NCI-H748 treated with DMSO at 0.1 percent for 48 hours (cell line): ENCODE measurements around the gene PAFAH1B2.
"Not testable (repeated sequence)": the region's sequence is repeated elsewhere in the genome, so short reads cannot be mapped to it uniquely, and the experiment has no call there.

Experiments used
- DNase-seq: peaks from one replicate; lab custom pipeline; 2025; lab: John Stamatoyannopoulos, UW

Gene PAFAH1B2

GRCh38 chr11:117172724-117173421, 28.8 kb downstream of the PAFAH1B2 start:
- no peak for DNase-seq

GRCh38 chr11:117175104-117175503, 31.0 kb downstream of the PAFAH1B2 start:
- no peak for DNase-seq

- DNase-seq = no peak
These were observed 31.7 kb downstream of the PAFAH1B2 start for GRCh38 chr11:117175781-117176180.

- no peak for DNase-seq
These were observed 32.1 kb downstream of the PAFAH1B2 start for GRCh38 chr11:117176186-117176585.

GRCh38 chr11:117177534-117178209, 33.6 kb downstream of the PAFAH1B2 start:
- DNase-seq = no peak

GRCh38 chr11:117178210-117179034, 34.3 kb downstream of the PAFAH1B2 start, which contains the start of gene SIDT2:
Gene SIDT2 (plus strand): TSS chr11:117178743. CDS start chr11:117179264, 521 bp downstream.
- peak; percentile 64 for DNase-seq

- no peak for DNase-seq
These were observed 35.2 kb downstream of the PAFAH1B2 start for GRCh38 chr11:117179048-117179999.

- DNase-seq = no peak
These were observed 35.9 kb downstream of the PAFAH1B2 start for GRCh38 chr11:117180020-117180419.

GRCh38 chr11:117180661-117181585, 36.8 kb downstream of the PAFAH1B2 start:
- DNase-seq = no peak

- no peak for DNase-seq
These were observed 37.8 kb downstream of the PAFAH1B2 start for GRCh38 chr11:117181586-117182550.

GRCh38 chr11:117182551-117182935, 38.5 kb downstream of the PAFAH1B2 start:
- no peak for DNase-seq

GRCh38 chr11:117183178-117183577, 39.1 kb downstream of the PAFAH1B2 start:
- DNase-seq = not testable (repeated sequence)

- DNase-seq = no peak
These were observed 39.8 kb downstream of the PAFAH1B2 start for GRCh38 chr11:117183724-117184349.

GRCh38 chr11:117185736-117186430, 41.8 kb downstream of the PAFAH1B2 start:
- DNase-seq = no peak

- no peak for DNase-seq
These were observed 42.3 kb downstream of the PAFAH1B2 start for GRCh38 chr11:117186431-117186761.

GRCh38 chr11:117187007-117187406, 42.9 kb downstream of the PAFAH1B2 start:
- DNase-seq = no peak

GRCh38 chr11:117187428-117187798, 43.3 kb downstream of the PAFAH1B2 start:
- DNase-seq = no peak

GRCh38 chr11:117187799-117188481, 43.9 kb downstream of the PAFAH1B2 start:
- DNase-seq = no peak
